ENCODE data around the gene ITPR2.
"Not testable (repeated sequence)": the region's sequence is repeated elsewhere in the genome, so short reads cannot be mapped to it uniquely, and the experiment has no call there.

ITPR2 gene

GRCh38 chr12:26608706-26609105 is 224.3 kb downstream of the ITPR2 start:
- Histone ChIP-seq H3K27ac (ENCODE audit: low read length) (no peak overlapping the region), H3K9me3 (replicated peaks; ENCODE audit: insufficient read depth, low read length) (no peaks in the 10 kb centered on the region), H3K4me3 (ENCODE audit: low read length) (no peak overlapping the region), H3F3A (ENCODE audit: insufficient read depth, low read length) (no peaks in the 10 kb centered on the region), H2AFZ (ENCODE audit: low read length) (no peak overlapping the region), H3K79me2 (ENCODE audit: low read length) (no peaks in the 10 kb centered on the region), H4K20me1 (ENCODE audit: insufficient read depth, low read length) (no peaks in the 10 kb centered on the region), H3K36me3 (replicated peaks; ENCODE audit: insufficient read depth, low read length) (no peaks in the 10 kb centered on the region), H3K9ac (ENCODE audit: low read length) (no peak overlapping the region), H3K4me2 (ENCODE audit: low read depth, low read length) (no peak overlapping the region), H3K9me2 (replicated peaks; ENCODE audit: insufficient read depth, low read length) (no peaks in the 10 kb centered on the region), H3K4me1 (ENCODE audit: low read length) (no peaks in the 10 kb centered on the region), H3K27me3 (replicated peaks; ENCODE audit: insufficient read depth, low read length) (no peaks in the 10 kb centered on the region)
- TF ChIP-seq CTCF (IDR thresholded peaks at IDR 0.05; ENCODE audit: low read length) (no peak), EZH2 (optimal IDR thresholded peaks at IDR 0.05; ENCODE audit: low read depth, low read length) (no peak), EZH2phosphoT487 (IDR thresholded peaks at IDR 0.05; ENCODE audit: low read length) (no peak)
- no peak for DNase-seq

- Histone ChIP-seq H3K27me3 (replicated peaks; ENCODE audit: insufficient read depth, low read length) (no peaks in the 10 kb centered on the region), H3K27ac (ENCODE audit: low read length) (no peak overlapping the region), H3K4me2 (ENCODE audit: low read depth, low read length) (no peak overlapping the region), H4K20me1 (ENCODE audit: insufficient read depth, low read length) (no peaks in the 10 kb centered on the region), H3K79me2 (ENCODE audit: low read length) (no peaks in the 10 kb centered on the region), H2AFZ (ENCODE audit: low read length) (no peak overlapping the region), H3K9me3 (replicated peaks; ENCODE audit: insufficient read depth, low read length) (no peaks in the 10 kb centered on the region), H3K36me3 (replicated peaks; ENCODE audit: insufficient read depth, low read length) (no peaks in the 10 kb centered on the region), H3F3A (ENCODE audit: insufficient read depth, low read length) (no peaks in the 10 kb centered on the region), H3K9ac (ENCODE audit: low read length) (no peak overlapping the region), H3K9me2 (replicated peaks; ENCODE audit: insufficient read depth, low read length) (no peaks in the 10 kb centered on the region), H3K4me3 (ENCODE audit: low read length) (no peak overlapping the region), H3K4me1 (ENCODE audit: low read length) (no peaks in the 10 kb centered on the region)
- no peak for DNase-seq
- TF ChIP-seq EZH2phosphoT487 (IDR thresholded peaks at IDR 0.05; ENCODE audit: low read length) (no peak), EZH2 (optimal IDR thresholded peaks at IDR 0.05; ENCODE audit: low read depth, low read length) (no peak), CTCF (IDR thresholded peaks at IDR 0.05; ENCODE audit: low read length) (no peak)
Observed at GRCh38 chr12:26608273-26608672, 224.7 kb downstream of the ITPR2 start.

- H3K9me2 ChIP-seq (replicated peaks; ENCODE audit: insufficient read depth, low read length): no peaks in the 10 kb centered on the region
- H3K4me3 ChIP-seq (ENCODE audit: low read length): no peak overlapping the region
- H3K27me3 ChIP-seq (replicated peaks; ENCODE audit: insufficient read depth, low read length): no peaks in the 10 kb centered on the region
- no peak overlapping the region for H3K9ac ChIP-seq (ENCODE audit: low read length)
- no peaks in the 10 kb centered on the region for H3K4me1 ChIP-seq (ENCODE audit: low read length)
- no peak overlapping the region for H2AFZ ChIP-seq (ENCODE audit: low read length)
- H4K20me1 ChIP-seq (ENCODE audit: insufficient read depth, low read length): no peaks in the 10 kb centered on the region
- no peaks in the 10 kb centered on the region for H3F3A ChIP-seq (ENCODE audit: insufficient read depth, low read length)
- H3K36me3 ChIP-seq (replicated peaks; ENCODE audit: insufficient read depth, low read length): no peaks in the 10 kb centered on the region
- H3K9me3 ChIP-seq (replicated peaks; ENCODE audit: insufficient read depth, low read length): no peaks in the 10 kb centered on the region
- H3K4me2 ChIP-seq (ENCODE audit: low read depth, low read length): no peak overlapping the region
- no peak for DNase-seq
- H3K27ac ChIP-seq (ENCODE audit: low read length): no peak overlapping the region
- H3K79me2 ChIP-seq (ENCODE audit: low read length): no peaks in the 10 kb centered on the region
- no peak for TF ChIP-seq EZH2 (optimal IDR thresholded peaks at IDR 0.05; ENCODE audit: low read depth, low read length)
Observed at GRCh38 chr12:26606911-26607310, 226.1 kb downstream of the ITPR2 start.

- not testable (repeated sequence) for H4K20me1 ChIP-seq (ENCODE audit: insufficient read depth, low read length); H3K36me3 ChIP-seq (replicated peaks; ENCODE audit: insufficient read depth, low read length); H3K4me2 ChIP-seq (ENCODE audit: low read depth, low read length); H3F3A ChIP-seq (ENCODE audit: insufficient read depth, low read length); H3K27me3 ChIP-seq (replicated peaks; ENCODE audit: insufficient read depth, low read length); H3K27ac ChIP-seq (ENCODE audit: low read length); H3K79me2 ChIP-seq (ENCODE audit: low read length); H3K9me2 ChIP-seq (replicated peaks; ENCODE audit: insufficient read depth, low read length); DNase-seq; H2AFZ ChIP-seq (ENCODE audit: low read length); H3K4me3 ChIP-seq (ENCODE audit: low read length); H3K4me1 ChIP-seq (ENCODE audit: low read length); H3K9ac ChIP-seq (ENCODE audit: low read length); H3K9me3 ChIP-seq (replicated peaks; ENCODE audit: insufficient read depth, low read length)
Observed at GRCh38 chr12:26604813-26605212, 228.2 kb downstream of the ITPR2 start.

Data from MM.1S (cell line).